Tibial nerve (tissue), 4 donors: ENCODE data around the gene PIN4. TPM values are rescaled to one million over a fixed set of nuclear protein-coding genes. Genes with fewer than 3 reads are reported as not detected.

Source experiments
- DNase-seq, 2 donors: peaks; one replicate each; pipeline ENCODE4 v3.0.0-alpha.2; 2019; ENCODE audit warnings: low spot score in 2 of 2
- H3K27ac ChIP-seq, 4 donors: fragments of 200-600 bp; sonication (generic) in 3 of 4; one replicate each; pipeline ENCODE4 v1.5.1; 2017 to 2019; ENCODE audit warnings: mild to moderate bottlenecking in 1 of 4
- H3K27me3 ChIP-seq, 2 donors: fragments of 200-600 bp; sonication (generic) in 1 of 2; one replicate each; pipeline versions ENCODE4 v1.5.1 to v1.6.0; 2017 to 2019
- H3K36me3 ChIP-seq, 3 donors: fragments of 200-600 bp; sonication (generic); one replicate each; pipeline ENCODE4 v1.5.1; 2018 to 2019
- H3K4me1 ChIP-seq, 4 donors: fragments of 200-600 bp; sonication (generic) in 3 of 4; one replicate each; pipeline ENCODE4 v1.5.1; 2017 to 2019
- H3K4me3 ChIP-seq, 4 donors: fragments of 200-600 bp; sonication (generic) in 3 of 4; one replicate each; pipeline ENCODE4 v1.5.1; 2017 to 2019; ENCODE audit warnings: mild to moderate bottlenecking in 1 of 4, moderate library complexity in 1 of 4
- H3K9me3 ChIP-seq, 4 donors: fragments of 200-600 bp; sonication (generic) in 3 of 4; one replicate each; pipeline ENCODE4 v1.5.1; 2017 to 2019
- CTCF ChIP-seq, 5 experiments: fragments of 200-600 bp in 3 of 5; fragments of 450-650 bp in 2 of 5; sonication (generic) in 3 of 5; IDR thresholded peaks; one replicate each; pipeline ENCODE4 v1.5.1; 2016 to 2019; ENCODE audit warnings: antibody characterized with exemption in 5 of 5, mild to moderate bottlenecking in 3 of 5, moderate library complexity in 2 of 5
- EP300 ChIP-seq, 2 donors: sonication (generic); formaldehyde crosslinking; IDR thresholded peaks; one replicate each; pipeline ENCODE4 v1.6.1; 2017; ENCODE audit warnings: antibody characterized with exemption in 2 of 2, mild to moderate bottlenecking in 1 of 2
- POLR2A ChIP-seq, 2 donors: fragments of 450-650 bp; IDR thresholded peaks; one replicate each; pipeline ENCODE4 v1.6.1; 2017; ENCODE audit warnings: antibody characterized with exemption in 2 of 2, mild to moderate bottlenecking in 2 of 2, moderate library complexity in 2 of 2
- WGBS, 2 donors: methylation state at CpG; one replicate each; pipeline ENCODE4 v1.1.5; 2018; 5-methylcytosine and 5-hydroxymethylcytosine counted together
- total RNA-seq, 4 donors: library from RNA; depleted of rRNA; stranded (reverse); fragments of >200 nt; gene quantifications; one replicate each; pipeline ENCODE4 v1.1.0, GENCODE V29; 2016

Gene PIN4
- total RNA-seq, 4 donors from 2014 or later: 5.7 to 12.5 (median 8.6) TPM

GRCh38 chrX:72145181-72145580 lies 36.4 kb upstream of the PIN4 start:
- Histone ChIP-seq H3K27ac (no peak overlapping the region), H3K4me3 (no peak overlapping the region), H3K27me3 (peaks cover 0 to 5% of the 10 kb centered on the region in 2 donors), H3K9me3 (no peaks in the 10 kb centered on the region), H3K4me1 (no peaks in the 10 kb centered on the region), H3K36me3 (peaks cover 0 to 7% (median 0%) of the 10 kb centered on the region in 3 donors)
- WGBS, 2 donors: 16 to 17% methylated on average over 2 of the region's 2 CpGs
- TF ChIP-seq POLR2A (IDR thresholded peaks at IDR 0.05): no peak
- no peak for TF ChIP-seq EP300 (IDR thresholded peaks at IDR 0.05)
- TF ChIP-seq CTCF (IDR thresholded peaks at IDR 0.05): no peak
- no peak for DNase-seq

DNA sequence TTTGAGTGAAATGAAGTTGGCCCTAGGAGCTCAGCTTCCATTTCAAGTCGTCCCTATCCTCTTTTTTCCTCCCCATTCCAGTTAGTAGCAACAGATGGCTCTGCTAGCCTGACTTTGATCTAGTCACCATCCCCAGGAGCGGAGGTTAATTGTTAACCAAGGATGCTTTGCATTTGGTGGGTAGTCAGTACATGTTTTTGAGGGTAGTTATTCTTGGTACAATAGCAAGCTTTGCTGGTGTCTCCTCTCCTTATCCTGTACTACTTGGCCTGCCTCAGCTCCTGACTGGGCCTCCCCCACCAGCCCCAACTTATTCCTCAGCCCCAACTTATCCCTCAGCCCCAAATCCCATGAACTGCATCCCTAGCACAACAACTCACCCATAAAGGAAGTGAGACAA lies 35.0 kb upstream of the PIN4 start:
- no peak for DNase-seq
- WGBS, 2 donors: 65 to 82% methylated on average over 2 of the region's 2 CpGs
- TF ChIP-seq CTCF (IDR thresholded peaks at IDR 0.05) (no peak), POLR2A (IDR thresholded peaks at IDR 0.05) (no peak), EP300 (IDR thresholded peaks at IDR 0.05) (no peak)

DNA sequence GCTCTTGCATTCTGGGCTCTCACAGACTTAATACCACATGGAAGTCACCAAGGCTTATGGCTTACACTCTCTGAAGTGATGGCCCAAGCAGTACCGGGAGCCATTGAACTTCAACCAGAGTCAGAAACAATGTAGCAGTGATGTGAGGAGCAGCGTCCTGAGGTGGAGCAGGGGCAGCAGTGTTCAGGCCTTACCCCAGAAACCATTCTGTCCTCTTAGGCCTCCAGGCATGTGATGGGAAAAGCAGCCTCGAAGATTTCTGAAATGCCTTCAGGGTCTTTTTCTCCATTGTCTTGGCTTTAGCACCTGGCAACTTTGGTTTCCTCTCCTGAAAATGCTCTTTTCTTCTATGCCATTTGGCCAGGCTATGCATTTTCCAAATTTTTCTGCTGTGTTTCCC lies 22.8 kb upstream of the PIN4 start:
- no peaks in the 10 kb centered on the region for H3K9me3 ChIP-seq
- H3K27me3 ChIP-seq: peaks cover 0 to 9% of the 10 kb centered on the region in 2 donors
- H3K4me3 ChIP-seq: no peak overlapping the region
- no peaks in the 10 kb centered on the region for H3K4me1 ChIP-seq
- TF ChIP-seq CTCF (IDR thresholded peaks at IDR 0.05): no peak
- TF ChIP-seq POLR2A (IDR thresholded peaks at IDR 0.05): no peak
- TF ChIP-seq EP300 (IDR thresholded peaks at IDR 0.05): no peak
- 88 to 94% methylated on average over 2 to 3 of the region's 3 CpGs for WGBS, 2 donors
- no peak overlapping the region for H3K27ac ChIP-seq
- DNase-seq: no peak
- no peaks in the 10 kb centered on the region for H3K36me3 ChIP-seq

More for the DNA sequence above, 35.0 kb upstream of the PIN4 start:
- H3K27ac ChIP-seq: no peak overlapping the region
- no peaks in the 10 kb centered on the region for H3K36me3 ChIP-seq
- H3K4me3 ChIP-seq: no peak overlapping the region
- H3K4me1 ChIP-seq: no peaks in the 10 kb centered on the region
- H3K9me3 ChIP-seq: no peaks in the 10 kb centered on the region
- H3K27me3 ChIP-seq: peaks cover 0 to 5% of the 10 kb centered on the region in 2 donors

DNA sequence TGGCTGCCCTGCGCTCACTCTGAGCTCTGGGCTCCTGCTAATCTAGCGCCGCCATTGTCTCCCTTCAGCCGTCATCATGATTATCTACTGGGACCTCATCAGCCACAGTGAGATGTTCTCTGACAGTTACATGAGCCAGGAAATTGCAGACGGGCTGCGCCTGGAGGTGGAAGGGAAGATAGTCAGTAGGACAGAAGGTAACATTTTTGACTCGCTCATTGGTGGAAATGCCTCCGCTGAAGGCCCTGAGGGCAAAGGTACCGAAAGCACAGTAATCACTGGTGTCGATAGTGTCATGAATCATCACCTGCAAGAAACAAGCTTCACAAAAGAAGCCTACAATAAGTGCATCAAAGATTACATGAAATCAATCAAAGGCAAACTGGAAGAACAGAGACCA lies 21.8 kb upstream of the PIN4 start:
- no peaks in the 10 kb centered on the region for H3K9me3 ChIP-seq
- no peak overlapping the region for H3K4me3 ChIP-seq
- 83 to 86% methylated on average over 8 to 10 of the region's 10 CpGs for WGBS, 2 donors
- H3K27ac ChIP-seq: no peak overlapping the region
- H3K4me1 ChIP-seq: no peaks in the 10 kb centered on the region
- DNase-seq: no peak
- peaks cover 0 to 10% of the 10 kb centered on the region in 2 donors for H3K27me3 ChIP-seq
- H3K36me3 ChIP-seq: no peaks in the 10 kb centered on the region
- TF ChIP-seq CTCF (IDR thresholded peaks at IDR 0.05) (no peak), EP300 (IDR thresholded peaks at IDR 0.05) (no peak), POLR2A (IDR thresholded peaks at IDR 0.05) (no peak)

DNA sequence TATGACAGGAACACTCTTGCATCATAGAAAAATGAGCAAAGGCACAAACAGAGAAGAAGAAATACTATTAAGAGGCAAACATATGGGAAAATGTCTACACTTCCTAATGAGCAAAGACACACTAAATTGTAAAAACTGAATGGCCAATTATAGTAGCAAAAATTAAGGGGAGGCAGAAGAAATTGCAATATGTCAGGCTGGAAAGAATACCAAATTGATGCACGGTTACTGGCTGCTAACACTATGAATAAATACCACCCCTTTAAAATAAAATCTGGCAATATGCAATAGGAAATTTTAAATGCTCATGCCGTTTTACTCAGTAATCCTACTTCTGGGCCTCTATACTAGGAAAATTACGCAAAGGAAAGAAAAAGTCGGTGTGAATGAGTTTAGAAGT lies 16.0 kb upstream of the PIN4 start:
- H3K4me1 ChIP-seq: no peaks in the 10 kb centered on the region
- H3K4me3 ChIP-seq: no peak overlapping the region
- 75 to 77% methylated on average over 4 of the region's 4 CpGs for WGBS, 2 donors

More for the DNA sequence above, 16.0 kb upstream of the PIN4 start:
- no peak for TF ChIP-seq CTCF (IDR thresholded peaks at IDR 0.05)
- TF ChIP-seq POLR2A (IDR thresholded peaks at IDR 0.05): no peak
- TF ChIP-seq EP300 (IDR thresholded peaks at IDR 0.05): no peak
- Histone ChIP-seq H3K36me3 (no peaks in the 10 kb centered on the region), H3K9me3 (no peaks in the 10 kb centered on the region), H3K27ac (no peak overlapping the region), H3K27me3 (peaks cover 0 to 10% of the 10 kb centered on the region in 2 donors)
- DNase-seq: no peak
